HFFc6 (cell line): Measurements from ENCODE around the gene DCUN1D5. TPM values are rescaled to one million over a fixed set of nuclear protein-coding genes. Genes with fewer than 3 reads are reported as not detected.

Experiments
- DNase-seq: peaks from one replicate; pipeline ENCODE4 v3.0.0-alpha.2; 2018
- H3K27ac Mint-ChIP-seq: 2 replicates; pipeline ENCODE4 v1.8.0; 2020; ENCODE audit warnings: mild to moderate bottlenecking, mixed read lengths
- H3K27me3 Mint-ChIP-seq: 2 replicates; pipeline ENCODE4 v1.8.0; 2021; ENCODE audit warnings: mild to moderate bottlenecking, moderate library complexity, mixed read lengths; ENCODE audit not compliant: insufficient read depth
- H3K36me3 Mint-ChIP-seq: 2 replicates; pipeline ENCODE4 v1.8.0; 2021; ENCODE audit warnings: low read depth, mixed read lengths
- H3K4me1 Mint-ChIP-seq: 2 replicates; pipeline ENCODE4 v1.8.0; 2020; ENCODE audit warnings: low read depth, mixed read lengths
- H3K4me3 Mint-ChIP-seq: 2 replicates; pipeline ENCODE4 v1.8.0; 2020; ENCODE audit warnings: mild to moderate bottlenecking, moderate library complexity, mixed read lengths
- H3K9me3 Mint-ChIP-seq: 2 replicates; pipeline ENCODE4 v1.8.0; 2020; ENCODE audit warnings: mild to moderate bottlenecking, mixed read lengths
- total RNA-seq, 6 experiments: library from RNA; stranded (reverse); fragmentation: NEBNext Ultra II Directional; extraction: Animal tissue kit (Norgen Biotek cat#: 25700); gene quantifications; 2 replicates in 1 of 6; 3 replicates in 5 of 6; pipeline ENCODE4 v1.2.3, GENCODE V29; 2021
- TF ChIP-seq, protein P1 (sequence below): fragments of 200-600 bp; sonication (generic); IDR thresholded peaks from 2 replicates; pipeline ENCODE4 v1.5.0; 2021; ENCODE audit warnings: antibody characterized with exemption, mild to moderate bottlenecking

Gene DCUN1D5
- total RNA-seq, 6 experiments from 2014 or later: 37.5 to 46.1 (median 40.1) TPM

DNA sequence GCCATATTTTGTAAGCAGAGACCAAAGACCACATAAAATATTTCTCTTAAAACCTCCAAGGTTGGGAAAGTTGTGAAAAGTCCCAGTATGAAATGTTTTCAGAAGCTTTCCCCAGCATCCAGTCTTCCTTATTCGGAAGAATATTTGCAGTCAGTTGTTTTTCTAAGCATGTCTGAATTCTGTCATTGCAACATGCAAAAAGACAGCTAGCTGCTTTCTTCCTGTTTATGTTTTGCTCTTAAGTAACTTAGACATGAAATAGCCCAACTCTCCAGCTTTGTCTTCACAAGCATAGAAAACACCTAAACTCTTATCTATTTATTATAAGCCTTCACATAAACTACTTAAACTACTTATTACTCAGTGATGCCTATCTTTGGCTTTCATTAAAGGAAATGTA is 78.5 kb downstream of the DCUN1D5 start:
- Mint-ChIP-seq H3K4me1 (peaks cover 22% of the 10 kb centered on the region), H3K27ac (no peak overlapping the region), H3K4me3 (no peak overlapping the region), H3K9me3 (peaks cover 11% of the 10 kb centered on the region), H3K36me3 (peaks cover 12% of the 10 kb centered on the region), H3K27me3 (no peaks in the 10 kb centered on the region)
- DNase-seq: no peak
- TF ChIP-seq, protein P1, sequence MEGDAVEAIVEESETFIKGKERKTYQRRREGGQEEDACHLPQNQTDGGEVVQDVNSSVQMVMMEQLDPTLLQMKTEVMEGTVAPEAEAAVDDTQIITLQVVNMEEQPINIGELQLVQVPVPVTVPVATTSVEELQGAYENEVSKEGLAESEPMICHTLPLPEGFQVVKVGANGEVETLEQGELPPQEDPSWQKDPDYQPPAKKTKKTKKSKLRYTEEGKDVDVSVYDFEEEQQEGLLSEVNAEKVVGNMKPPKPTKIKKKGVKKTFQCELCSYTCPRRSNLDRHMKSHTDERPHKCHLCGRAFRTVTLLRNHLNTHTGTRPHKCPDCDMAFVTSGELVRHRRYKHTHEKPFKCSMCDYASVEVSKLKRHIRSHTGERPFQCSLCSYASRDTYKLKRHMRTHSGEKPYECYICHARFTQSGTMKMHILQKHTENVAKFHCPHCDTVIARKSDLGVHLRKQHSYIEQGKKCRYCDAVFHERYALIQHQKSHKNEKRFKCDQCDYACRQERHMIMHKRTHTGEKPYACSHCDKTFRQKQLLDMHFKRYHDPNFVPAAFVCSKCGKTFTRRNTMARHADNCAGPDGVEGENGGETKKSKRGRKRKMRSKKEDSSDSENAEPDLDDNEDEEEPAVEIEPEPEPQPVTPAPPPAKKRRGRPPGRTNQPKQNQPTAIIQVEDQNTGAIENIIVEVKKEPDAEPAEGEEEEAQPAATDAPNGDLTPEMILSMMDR: no peak

Other genes with a start within 250 kb of the DCUN1D5 start
- gene MMP3, start 248.6 kb downstream of the DCUN1D5 start, total RNA-seq: 100 to 1,000 TPM in 1 of 6 experiments, 10 to 100 TPM in 5; 35.4 to 112 (median 42.1) TPM
- 1 to 10 TPM in 1 of 6 experiments, under 1 TPM in 5; 0.20 to 1.2 (median 0.31) TPM for gene MMP12, start 217.2 kb downstream of the DCUN1D5 start, total RNA-seq
- not detected for gene MMP13, start 136.4 kb downstream of the DCUN1D5 start, total RNA-seq
- 10 to 100 TPM; 10.9 to 14.0 (median 12.3) TPM for gene DYNC2H1, start 17.3 kb upstream of the DCUN1D5 start, total RNA-seq